ENCODE measurements around the gene BCR. TPM values are rescaled to one million over a fixed set of nuclear protein-coding genes. Genes with fewer than 3 reads are reported as not detected.

BCR gene
- total RNA-seq, 1 donor from 2014 or later, result 268 TPM

GRCh38 chr22:23155143-23155542 is 25.2 kb upstream of the BCR start:
- H3K9me3 Mint-ChIP-seq (ENCODE audit: unreplicated experiment), result peaks cover 7% of the 10 kb centered on the region
- H3K4me3 Mint-ChIP-seq (ENCODE audit: unreplicated experiment), result no peak overlapping the region
- no peak for DNase-seq
- H3K27ac Mint-ChIP-seq (ENCODE audit: unreplicated experiment), result no peak overlapping the region
- peaks cover 2% of the 10 kb centered on the region for H3K4me1 Mint-ChIP-seq (ENCODE audit: low read depth, unreplicated experiment)
- peaks cover 4% of the 10 kb centered on the region for H3K27me3 Mint-ChIP-seq (ENCODE audit: unreplicated experiment)
- TF ChIP-seq CTCF (IDR thresholded peaks at IDR 0.05; ENCODE audit: partially characterized antibody, unreplicated experiment), result no peak
- H3K36me3 Mint-ChIP-seq (ENCODE audit: unreplicated experiment), result peaks cover 4% of the 10 kb centered on the region

- Mint-ChIP-seq H3K9me3 (ENCODE audit: unreplicated experiment) (peaks cover 7% of the 10 kb centered on the region), H3K36me3 (ENCODE audit: unreplicated experiment) (peaks cover 4% of the 10 kb centered on the region), H3K4me1 (ENCODE audit: low read depth, unreplicated experiment) (peaks cover 2% of the 10 kb centered on the region), H3K27me3 (ENCODE audit: unreplicated experiment) (peaks cover 4% of the 10 kb centered on the region), H3K4me3 (ENCODE audit: unreplicated experiment) (no peak overlapping the region), H3K27ac (ENCODE audit: unreplicated experiment) (no peak overlapping the region)
- TF ChIP-seq CTCF (IDR thresholded peaks at IDR 0.05; ENCODE audit: partially characterized antibody, unreplicated experiment), result no peak
- no peak for DNase-seq
Observed at GRCh38 chr22:23155831-23156230, 24.5 kb upstream of the BCR start.

GRCh38 chr22:23156286-23156685 is 24.0 kb upstream of the BCR start:
- no peak overlapping the region for H3K27ac Mint-ChIP-seq (ENCODE audit: unreplicated experiment)
- H3K27me3 Mint-ChIP-seq (ENCODE audit: unreplicated experiment), result peaks cover 4% of the 10 kb centered on the region
- H3K9me3 Mint-ChIP-seq (ENCODE audit: unreplicated experiment), result peaks cover 7% of the 10 kb centered on the region
- TF ChIP-seq CTCF (IDR thresholded peaks at IDR 0.05; ENCODE audit: partially characterized antibody, unreplicated experiment), result no peak
- peaks cover 2% of the 10 kb centered on the region for H3K4me1 Mint-ChIP-seq (ENCODE audit: low read depth, unreplicated experiment)
- DNase-seq, result no peak
- H3K36me3 Mint-ChIP-seq (ENCODE audit: unreplicated experiment), result peaks cover 4% of the 10 kb centered on the region
- no peak overlapping the region for H3K4me3 Mint-ChIP-seq (ENCODE audit: unreplicated experiment)

- H3K27me3 Mint-ChIP-seq (ENCODE audit: unreplicated experiment), result peaks cover 5% of the 10 kb centered on the region
- H3K9me3 Mint-ChIP-seq (ENCODE audit: unreplicated experiment), result peaks cover 9% of the 10 kb centered on the region
- peaks cover 2% of the 10 kb centered on the region for H3K4me1 Mint-ChIP-seq (ENCODE audit: low read depth, unreplicated experiment)
- H3K4me3 Mint-ChIP-seq (ENCODE audit: unreplicated experiment), result no peak overlapping the region
- DNase-seq, result no peak
- no peak for TF ChIP-seq CTCF (IDR thresholded peaks at IDR 0.05; ENCODE audit: partially characterized antibody, unreplicated experiment)
- peaks cover 4% of the 10 kb centered on the region for H3K36me3 Mint-ChIP-seq (ENCODE audit: unreplicated experiment)
- H3K27ac Mint-ChIP-seq (ENCODE audit: unreplicated experiment), result no peak overlapping the region
Observed at GRCh38 chr22:23157560-23158515, 22.5 kb upstream of the BCR start.

All from glutamatergic neuron (in vitro differentiated cells).